ENCODE measurements around the gene AOC2. TPM values are rescaled to one million over a fixed set of nuclear protein-coding genes. Genes with fewer than 3 reads are reported as not detected.
"Not testable (repeated sequence)": the region's sequence is repeated elsewhere in the genome, so short reads cannot be mapped to it uniquely, and the experiment has no call there.

Gene AOC2
- total RNA-seq, 3 donors from 2014 or later = 0.92 to 2.1 (median 0.96) TPM

GRCh38 chr17:42853968-42854790, 9.8 kb downstream of the AOC2 start:
- H3K4me3 ChIP-seq = no peak overlapping the region
- intact Hi-C loops (cut with DNase I, micrococcal nuclease) = no loop called here
- ATAC-seq (no peak), DNase-seq (peak in 1 of 3 donors; percentile 40)
- H3K9me3 ChIP-seq = no peaks in the 10 kb centered on the region
- TF ChIP-seq, protein P1, sequence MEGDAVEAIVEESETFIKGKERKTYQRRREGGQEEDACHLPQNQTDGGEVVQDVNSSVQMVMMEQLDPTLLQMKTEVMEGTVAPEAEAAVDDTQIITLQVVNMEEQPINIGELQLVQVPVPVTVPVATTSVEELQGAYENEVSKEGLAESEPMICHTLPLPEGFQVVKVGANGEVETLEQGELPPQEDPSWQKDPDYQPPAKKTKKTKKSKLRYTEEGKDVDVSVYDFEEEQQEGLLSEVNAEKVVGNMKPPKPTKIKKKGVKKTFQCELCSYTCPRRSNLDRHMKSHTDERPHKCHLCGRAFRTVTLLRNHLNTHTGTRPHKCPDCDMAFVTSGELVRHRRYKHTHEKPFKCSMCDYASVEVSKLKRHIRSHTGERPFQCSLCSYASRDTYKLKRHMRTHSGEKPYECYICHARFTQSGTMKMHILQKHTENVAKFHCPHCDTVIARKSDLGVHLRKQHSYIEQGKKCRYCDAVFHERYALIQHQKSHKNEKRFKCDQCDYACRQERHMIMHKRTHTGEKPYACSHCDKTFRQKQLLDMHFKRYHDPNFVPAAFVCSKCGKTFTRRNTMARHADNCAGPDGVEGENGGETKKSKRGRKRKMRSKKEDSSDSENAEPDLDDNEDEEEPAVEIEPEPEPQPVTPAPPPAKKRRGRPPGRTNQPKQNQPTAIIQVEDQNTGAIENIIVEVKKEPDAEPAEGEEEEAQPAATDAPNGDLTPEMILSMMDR (IDR thresholded peaks at IDR 0.05) = no peak
- no peaks in the 10 kb centered on the region for H3K4me1 ChIP-seq (ENCODE audit: low read depth)
- H3K36me3 ChIP-seq (ENCODE audit: low read depth) = no peaks in the 10 kb centered on the region

DNA sequence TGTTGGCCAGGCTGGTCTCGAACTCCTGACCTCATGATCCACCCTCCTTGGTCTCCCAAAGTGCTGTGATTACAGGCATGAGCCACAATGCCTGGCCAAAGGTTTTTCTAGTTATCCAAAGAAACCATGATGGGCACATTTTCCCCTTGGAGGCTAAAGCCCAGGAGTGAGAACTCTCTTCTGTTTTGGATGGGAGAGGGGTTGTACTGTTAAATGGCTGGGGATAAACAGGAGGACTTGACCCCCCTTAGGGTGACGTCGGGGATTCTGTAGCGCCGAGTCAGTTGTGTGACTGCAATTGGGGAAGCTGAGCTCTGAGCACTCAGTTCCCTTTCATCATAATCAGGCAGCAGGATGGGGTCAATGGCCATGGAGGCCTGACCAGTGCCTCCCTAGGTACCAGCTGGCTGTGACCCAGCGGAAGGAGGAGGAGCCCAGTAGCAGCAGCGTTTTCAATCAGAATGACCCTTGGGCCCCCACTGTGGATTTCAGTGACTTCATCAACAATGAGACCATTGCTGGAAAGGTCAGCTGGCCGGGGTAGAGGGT, 10.7 kb downstream of the AOC2 start:
- no peak for ATAC-seq

DNA sequence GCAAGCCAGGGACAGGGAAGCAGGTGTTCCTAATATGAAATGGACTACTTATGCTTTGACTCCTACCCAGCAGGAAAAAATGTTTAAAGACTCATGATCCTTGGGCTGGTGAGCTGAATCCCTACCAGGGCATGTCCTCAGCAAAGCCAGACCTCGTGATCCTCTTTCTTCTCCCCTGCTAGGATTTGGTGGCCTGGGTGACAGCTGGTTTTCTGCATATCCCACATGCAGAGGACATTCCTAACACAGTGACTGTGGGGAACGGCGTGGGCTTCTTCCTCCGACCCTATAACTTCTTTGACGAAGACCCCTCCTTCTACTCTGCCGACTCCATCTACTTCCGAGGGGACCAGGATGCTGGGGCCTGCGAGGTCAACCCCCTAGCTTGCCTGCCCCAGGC, 11.7 kb downstream of the AOC2 start:
- intact Hi-C loops (cut with DNase I, micrococcal nuclease); ATAC-seq; H3K4me3 ChIP-seq; H3K4me1 ChIP-seq (ENCODE audit: low read depth); H3K9me3 ChIP-seq; H3K36me3 ChIP-seq (ENCODE audit: low read depth): not testable (repeated sequence)
- peak in 1 of 3 donors; percentile 1 for DNase-seq

More for the DNA sequence above, 10.7 kb downstream of the AOC2 start:
- peak in 1 of 3 donors; percentile 15 for DNase-seq
- Histone ChIP-seq H3K4me3 (no peak overlapping the region), H3K36me3 (ENCODE audit: low read depth) (no peaks in the 10 kb centered on the region), H3K9me3 (no peaks in the 10 kb centered on the region), H3K4me1 (ENCODE audit: low read depth) (no peaks in the 10 kb centered on the region)
- intact Hi-C loops (cut with DNase I, micrococcal nuclease) = no loop called here
- TF ChIP-seq, protein P1 (IDR thresholded peaks at IDR 0.05) = no peak

DNA sequence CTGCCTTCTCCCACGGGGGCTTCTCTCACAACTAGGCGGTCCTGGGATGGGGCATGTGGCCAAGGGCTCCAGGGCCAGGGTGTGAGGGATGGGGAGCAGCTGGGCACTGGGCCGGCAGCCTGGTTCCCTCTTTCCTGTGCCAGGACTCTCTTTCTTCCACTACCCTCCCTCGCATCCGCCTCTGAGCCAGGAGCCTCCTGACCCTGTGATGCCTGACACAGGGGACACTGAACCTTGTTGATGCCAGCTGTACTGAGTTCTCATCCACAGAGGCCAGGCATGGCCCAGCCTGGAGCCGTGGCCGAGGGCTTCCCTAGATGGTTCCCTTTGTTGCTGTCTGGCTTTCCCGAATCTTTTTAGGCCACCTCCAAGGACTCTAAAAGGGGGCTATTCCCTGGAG, 12.1 kb downstream of the AOC2 start:
- intact Hi-C loops (cut with DNase I, micrococcal nuclease); H3K36me3 ChIP-seq (ENCODE audit: low read depth); H3K4me3 ChIP-seq; ATAC-seq; H3K9me3 ChIP-seq; H3K4me1 ChIP-seq (ENCODE audit: low read depth): not testable (repeated sequence)
- peak in 1 of 3 donors; percentile 21 for DNase-seq

- intact Hi-C loops (cut with DNase I, micrococcal nuclease) = no loop called here
- H3K4me3 ChIP-seq = no peak overlapping the region
- H3K9me3 ChIP-seq = no peaks in the 10 kb centered on the region
- H3K36me3 ChIP-seq (ENCODE audit: low read depth) = no peaks in the 10 kb centered on the region
- DNase-seq (peak in 1 of 3 donors; percentile 8), ATAC-seq (no peak)
- TF ChIP-seq, protein P1 (IDR thresholded peaks at IDR 0.05) = no peak
- H3K4me1 ChIP-seq (ENCODE audit: low read depth) = no peaks in the 10 kb centered on the region
Measured at GRCh38 chr17:42857389-42857788, 13.0 kb downstream of the AOC2 start.

GRCh38 chr17:42865638-42866094, 21.3 kb downstream of the AOC2 start:
- DNase-seq (no peak), ATAC-seq (no peak)
- TF ChIP-seq, protein P1 (IDR thresholded peaks at IDR 0.05) = no peak
- H3K9me3 ChIP-seq = peaks cover 4% of the 10 kb centered on the region
- intact Hi-C loops (cut with DNase I, micrococcal nuclease) = no loop called here
- H3K36me3 ChIP-seq (ENCODE audit: low read depth) = no peaks in the 10 kb centered on the region
- H3K4me1 ChIP-seq (ENCODE audit: low read depth) = no peaks in the 10 kb centered on the region
- H3K4me3 ChIP-seq = no peak overlapping the region
